Neural cell (in vitro differentiated cells): ENCODE results near the gene CREB3L4.

Source experiments
- CTCF ChIP-seq: fragments of 450-650 bp; IDR thresholded peaks from 2 replicates; pipeline ENCODE4 v1.5.1; 2014; ENCODE audit warnings: antibody characterized with exemption, mild to moderate bottlenecking, moderate library complexity; ENCODE audit not compliant: poor library complexity, severe bottlenecking
- SMC3 ChIP-seq: fragments of 450-650 bp; conservative IDR thresholded peaks from 2 replicates; pipeline ENCODE4 v1.6.1; 2014; ENCODE audit warnings: antibody characterized with exemption, mild to moderate bottlenecking, moderate library complexity; ENCODE audit not compliant: poor library complexity

GRCh38 chr1:154014154-154014907 lies 46.6 kb downstream of the CREB3L4 start:
- TF ChIP-seq SMC3 (no peak), CTCF (no peak)
